Ishikawa (cell line): ENCODE data around the gene LRIF1.

Experiments used
- EGR1 ChIP-seq: IDR thresholded peaks from 2 replicates; pipeline ENCODE4 v1.6.1; 2012
- EP300 ChIP-seq: IDR thresholded peaks from 2 replicates; pipeline ENCODE4 v1.6.1; 2012; ENCODE audit warnings: borderline replicate concordance
- NFIC ChIP-seq: IDR thresholded peaks from 2 replicates; pipeline ENCODE4 v1.6.1; 2012
- TAF1 ChIP-seq: IDR thresholded peaks from 2 replicates; pipeline ENCODE4 v1.6.1; 2012; ENCODE audit warnings: low read depth, mild to moderate bottlenecking
- YY1 ChIP-seq: IDR thresholded peaks from 2 replicates; pipeline ENCODE4 v1.6.1; 2012; ENCODE audit warnings: low read depth
- TF ChIP-seq, protein P1 (sequence below): IDR thresholded peaks from 2 replicates; pipeline ENCODE4 v1.6.1; 2012

DNA sequence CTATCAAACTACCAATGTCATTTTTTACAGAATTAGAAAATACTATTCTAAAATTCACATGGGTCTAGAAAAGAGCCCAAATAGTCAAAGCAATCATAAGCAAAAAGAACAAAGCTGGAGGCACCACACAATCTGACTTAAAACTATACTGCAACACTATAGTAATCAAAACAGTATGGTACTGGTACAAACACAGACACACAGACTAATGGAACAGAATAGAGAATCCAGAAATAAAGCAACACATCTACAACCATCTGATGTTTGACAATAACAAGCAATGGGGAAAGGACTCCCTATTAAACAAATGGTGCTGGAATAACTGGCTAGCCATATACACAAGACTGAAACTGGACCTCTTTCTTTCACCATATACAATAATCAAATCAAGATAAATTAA, 50.9 kb downstream of the LRIF1 start:
- TF ChIP-seq YY1 = no peak
- no peak for TF ChIP-seq EGR1
- TF ChIP-seq, protein P1, sequence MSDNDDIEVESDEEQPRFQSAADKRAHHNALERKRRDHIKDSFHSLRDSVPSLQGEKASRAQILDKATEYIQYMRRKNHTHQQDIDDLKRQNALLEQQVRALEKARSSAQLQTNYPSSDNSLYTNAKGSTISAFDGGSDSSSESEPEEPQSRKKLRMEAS = no peak
- no peak for TF ChIP-seq EP300
- TF ChIP-seq NFIC = no peak
- TF ChIP-seq TAF1 = no peak
